ENCODE data around the gene OTOF.

Gene OTOF

DNA sequence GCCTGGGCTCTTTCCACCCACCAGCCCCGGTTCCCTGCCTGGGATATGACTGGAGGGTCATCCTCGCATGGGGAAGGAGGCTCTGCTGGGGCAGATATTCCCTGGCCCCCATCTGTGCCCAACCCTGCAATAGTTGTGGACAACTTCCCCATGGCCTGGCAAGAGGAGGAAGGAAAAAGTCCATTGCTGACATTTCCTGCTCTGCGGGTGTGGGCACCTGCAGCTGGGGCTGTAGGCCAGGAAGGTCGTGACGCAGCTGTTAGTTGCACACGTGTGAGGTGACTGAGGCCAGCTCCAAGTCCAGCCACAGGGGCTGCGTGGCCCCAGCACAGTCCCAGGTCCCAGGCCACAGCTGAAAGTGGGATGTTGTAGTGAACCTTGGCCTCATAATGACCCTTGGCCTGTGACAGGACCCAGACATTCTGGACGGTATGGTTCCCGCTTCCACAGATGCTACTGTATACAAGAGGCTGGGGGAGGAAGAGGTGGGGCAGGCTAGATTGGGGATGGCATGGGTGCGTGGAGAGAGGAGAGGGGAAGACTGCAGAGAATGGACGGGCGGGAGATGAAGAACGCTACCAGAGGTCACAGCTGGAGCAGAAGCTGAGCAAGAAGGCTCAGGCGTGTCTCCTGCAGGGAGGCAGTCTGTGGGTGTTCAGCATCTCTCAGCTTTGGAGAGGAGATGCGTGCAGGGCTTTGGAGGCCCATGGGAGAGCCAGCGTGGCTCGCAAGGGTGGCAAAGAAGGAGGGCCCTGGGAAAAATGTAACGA is 22.1 kb downstream of the OTOF start:
- TF ChIP-seq, protein P1, sequence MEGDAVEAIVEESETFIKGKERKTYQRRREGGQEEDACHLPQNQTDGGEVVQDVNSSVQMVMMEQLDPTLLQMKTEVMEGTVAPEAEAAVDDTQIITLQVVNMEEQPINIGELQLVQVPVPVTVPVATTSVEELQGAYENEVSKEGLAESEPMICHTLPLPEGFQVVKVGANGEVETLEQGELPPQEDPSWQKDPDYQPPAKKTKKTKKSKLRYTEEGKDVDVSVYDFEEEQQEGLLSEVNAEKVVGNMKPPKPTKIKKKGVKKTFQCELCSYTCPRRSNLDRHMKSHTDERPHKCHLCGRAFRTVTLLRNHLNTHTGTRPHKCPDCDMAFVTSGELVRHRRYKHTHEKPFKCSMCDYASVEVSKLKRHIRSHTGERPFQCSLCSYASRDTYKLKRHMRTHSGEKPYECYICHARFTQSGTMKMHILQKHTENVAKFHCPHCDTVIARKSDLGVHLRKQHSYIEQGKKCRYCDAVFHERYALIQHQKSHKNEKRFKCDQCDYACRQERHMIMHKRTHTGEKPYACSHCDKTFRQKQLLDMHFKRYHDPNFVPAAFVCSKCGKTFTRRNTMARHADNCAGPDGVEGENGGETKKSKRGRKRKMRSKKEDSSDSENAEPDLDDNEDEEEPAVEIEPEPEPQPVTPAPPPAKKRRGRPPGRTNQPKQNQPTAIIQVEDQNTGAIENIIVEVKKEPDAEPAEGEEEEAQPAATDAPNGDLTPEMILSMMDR (IDR thresholded peaks at IDR 0.05; ENCODE audit: low read depth, low read length), result no peak
- H3K4me3 ChIP-seq (ENCODE audit: low read depth, low read length), result no peak overlapping the region

DNA sequence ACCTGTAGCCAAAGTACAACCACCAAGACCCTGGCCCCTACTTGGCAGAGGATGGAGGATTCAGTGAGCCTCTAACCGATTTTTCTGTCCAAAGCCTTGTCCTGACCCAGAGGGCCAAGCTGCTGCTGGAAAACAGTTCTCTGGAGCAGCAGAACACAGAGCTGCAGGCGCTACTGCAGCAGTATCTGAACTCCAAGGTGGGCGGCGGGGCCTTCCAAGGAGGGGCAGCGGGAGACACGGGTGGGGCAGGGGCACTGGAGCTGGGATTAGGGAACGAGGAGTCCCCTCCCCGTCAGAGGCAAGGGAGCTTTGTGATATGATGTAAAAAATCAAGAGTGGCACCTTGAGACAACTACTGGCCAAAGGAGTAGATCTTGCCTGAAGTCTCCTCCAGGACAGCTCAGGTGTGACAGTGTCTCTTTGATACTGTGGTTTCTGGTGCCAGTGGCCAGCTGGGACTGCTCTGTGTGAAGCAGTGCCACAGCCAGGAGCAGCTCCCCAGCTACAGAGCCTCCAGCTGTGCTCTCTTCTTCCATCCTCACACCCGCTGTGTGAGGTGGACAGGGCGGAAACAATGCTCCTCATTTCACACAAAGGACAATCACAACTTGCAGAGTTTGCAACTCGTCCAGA is 22.8 kb downstream of the OTOF start:
- H3K4me3 ChIP-seq (ENCODE audit: low read depth, low read length), result no peak overlapping the region
- TF ChIP-seq, protein P1 (IDR thresholded peaks at IDR 0.05; ENCODE audit: low read depth, low read length), result no peak

DNA sequence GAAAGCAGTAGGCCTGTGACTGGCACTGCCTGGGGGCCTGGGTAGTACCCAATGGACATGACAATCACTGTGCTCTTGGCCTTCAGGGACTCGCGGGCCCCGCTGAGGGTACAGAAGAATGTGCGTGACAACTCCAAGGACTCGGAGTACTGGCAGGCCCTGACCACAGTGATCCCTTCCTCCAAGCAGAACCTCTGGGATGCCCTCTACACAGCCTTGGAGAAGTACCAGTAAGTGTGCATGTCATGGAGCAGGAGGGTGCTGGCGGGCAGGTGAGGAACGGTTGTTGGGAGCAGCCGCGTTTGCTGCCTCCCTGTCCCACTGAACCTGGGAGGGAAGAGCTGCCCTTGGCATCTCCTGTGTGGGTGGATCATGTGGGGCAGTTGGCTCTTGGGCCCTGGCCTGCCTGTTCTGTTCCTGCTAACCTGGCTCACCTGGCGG is 23.3 kb downstream of the OTOF start:
- TF ChIP-seq, protein P1 (IDR thresholded peaks at IDR 0.05; ENCODE audit: low read depth, low read length), result no peak
- no peak overlapping the region for H3K4me3 ChIP-seq (ENCODE audit: low read depth, low read length)

DNA sequence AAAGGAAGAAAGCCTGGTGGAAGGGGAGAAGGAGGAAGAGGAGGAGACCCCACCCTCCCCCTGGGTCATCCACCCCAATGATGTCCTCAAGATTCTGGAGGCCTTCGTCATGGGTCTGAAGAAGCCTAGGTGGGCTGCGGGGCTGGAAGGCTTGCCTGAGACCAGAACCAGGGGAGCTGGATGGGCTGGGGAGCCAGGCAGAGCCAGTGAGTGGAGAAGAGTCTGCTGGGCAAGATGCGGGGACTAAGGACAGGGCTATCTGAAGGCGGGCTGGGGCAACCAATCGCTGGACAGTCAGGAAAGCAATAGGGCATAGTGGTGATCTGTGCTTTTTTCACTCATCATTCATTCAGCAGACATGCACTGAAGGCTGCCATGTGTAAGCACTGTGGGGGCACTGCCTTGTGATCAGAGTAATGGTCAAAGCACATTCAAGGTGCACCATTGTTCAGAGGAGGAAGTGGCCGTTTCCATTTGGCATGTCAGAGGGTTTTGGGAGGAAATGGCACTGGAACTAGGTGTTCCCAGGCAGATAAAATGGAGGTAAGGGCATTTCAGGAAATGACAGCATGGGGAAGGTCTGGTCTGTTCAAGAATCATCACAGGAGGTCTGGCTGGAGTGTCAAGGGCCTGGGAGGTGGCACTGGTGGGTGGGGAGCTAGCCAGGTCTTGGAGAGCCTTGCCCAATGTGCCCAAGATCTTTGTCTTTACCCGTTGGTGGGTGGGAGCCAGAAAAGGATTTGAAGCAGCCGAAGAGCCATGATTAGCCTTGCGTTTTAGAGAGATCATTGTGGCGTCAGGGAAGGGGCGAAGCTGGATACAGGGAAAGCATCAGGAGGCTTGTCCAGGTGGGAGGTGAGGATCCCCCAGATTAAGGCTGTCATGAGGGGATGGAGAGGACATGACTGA is 24.2 kb downstream of the OTOF start:
- TF ChIP-seq, protein P1 (IDR thresholded peaks at IDR 0.05; ENCODE audit: low read depth, low read length), result no peak
- H3K4me3 ChIP-seq (ENCODE audit: low read depth, low read length), result no peak overlapping the region

DNA sequence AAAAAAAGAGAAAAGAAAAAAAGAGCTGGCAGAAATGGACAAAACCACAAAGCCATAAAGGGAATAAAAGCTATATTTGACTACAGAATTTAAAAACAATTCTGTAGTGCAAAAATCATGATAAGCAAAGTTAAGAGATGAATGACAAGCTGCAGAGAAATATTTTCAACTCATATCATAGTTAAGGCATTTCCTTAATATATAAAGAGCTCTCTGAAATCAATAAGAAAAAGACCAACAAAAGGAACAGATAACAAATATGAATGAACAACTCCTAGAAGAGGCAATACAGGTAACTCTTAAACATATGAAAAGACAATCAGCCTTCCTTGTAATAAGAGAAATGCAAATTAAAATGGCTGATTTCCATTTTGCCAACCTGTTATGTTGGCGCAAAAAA is 26.2 kb downstream of the OTOF start:
- TF ChIP-seq, protein P1 (IDR thresholded peaks at IDR 0.05; ENCODE audit: low read depth, low read length), result no peak
- H3K4me3 ChIP-seq (ENCODE audit: low read depth, low read length), result no peak overlapping the region

DNA sequence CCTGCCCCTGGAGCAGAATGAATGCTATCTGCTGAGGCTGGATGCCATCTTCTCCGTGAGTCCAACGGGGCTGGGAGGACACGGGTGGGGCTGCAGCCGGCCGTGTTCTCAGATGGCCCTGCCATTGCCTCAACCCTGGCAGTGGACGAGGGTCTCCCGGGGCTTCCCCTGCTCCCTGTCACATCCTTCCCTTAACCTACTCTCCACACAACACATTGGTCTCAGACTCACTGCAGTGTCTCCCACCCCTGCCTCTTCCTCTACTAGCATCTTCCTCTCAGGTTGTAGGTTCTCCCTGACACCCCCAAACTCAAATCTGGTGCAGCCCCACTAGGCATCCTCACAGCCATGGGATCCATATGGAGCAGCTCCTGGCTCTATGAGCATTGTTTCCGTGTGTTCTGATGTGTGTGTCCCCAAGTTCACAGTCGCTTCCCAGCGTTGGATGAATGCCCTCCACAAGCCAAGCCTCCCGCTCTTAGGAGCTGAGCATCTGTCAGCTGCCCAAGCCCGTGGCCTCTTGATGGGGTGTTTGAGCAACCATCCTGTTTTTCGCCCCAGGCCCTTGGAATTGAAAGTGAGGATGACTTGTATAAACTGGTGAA is 27.8 kb downstream of the OTOF start:
- no peak overlapping the region for H3K4me3 ChIP-seq (ENCODE audit: low read depth, low read length)
- TF ChIP-seq, protein P1 (IDR thresholded peaks at IDR 0.05; ENCODE audit: low read depth, low read length), result no peak
